Measurements from ENCODE around the gene WDR46.

GRCh38 chr6:33297406-33297955 is 8.4 kb upstream of the WDR46 start:
- no peak for TF ChIP-seq CTCF (IDR thresholded peaks at IDR 0.05; ENCODE audit: insufficient read depth, low read depth, low read length)
- TF ChIP-seq EZH2 (IDR thresholded peaks at IDR 0.05; ENCODE audit: insufficient read depth, low read length) = no peak
